ENCODE measurements around the gene TMEM175.
A peak's percentile ranks its signal among the peaks of the same experiment; 100 is the strongest.
"Not testable (repeated sequence)": the region's sequence is repeated elsewhere in the genome, so short reads cannot be mapped to it uniquely, and the experiment has no call there.

The TMEM175 gene

GRCh38 chr4:970854-971520, 38.7 kb downstream of the TMEM175 start:
- DNase-seq (ENCODE audit: low read depth in 2 of 2) = no peak

DNA sequence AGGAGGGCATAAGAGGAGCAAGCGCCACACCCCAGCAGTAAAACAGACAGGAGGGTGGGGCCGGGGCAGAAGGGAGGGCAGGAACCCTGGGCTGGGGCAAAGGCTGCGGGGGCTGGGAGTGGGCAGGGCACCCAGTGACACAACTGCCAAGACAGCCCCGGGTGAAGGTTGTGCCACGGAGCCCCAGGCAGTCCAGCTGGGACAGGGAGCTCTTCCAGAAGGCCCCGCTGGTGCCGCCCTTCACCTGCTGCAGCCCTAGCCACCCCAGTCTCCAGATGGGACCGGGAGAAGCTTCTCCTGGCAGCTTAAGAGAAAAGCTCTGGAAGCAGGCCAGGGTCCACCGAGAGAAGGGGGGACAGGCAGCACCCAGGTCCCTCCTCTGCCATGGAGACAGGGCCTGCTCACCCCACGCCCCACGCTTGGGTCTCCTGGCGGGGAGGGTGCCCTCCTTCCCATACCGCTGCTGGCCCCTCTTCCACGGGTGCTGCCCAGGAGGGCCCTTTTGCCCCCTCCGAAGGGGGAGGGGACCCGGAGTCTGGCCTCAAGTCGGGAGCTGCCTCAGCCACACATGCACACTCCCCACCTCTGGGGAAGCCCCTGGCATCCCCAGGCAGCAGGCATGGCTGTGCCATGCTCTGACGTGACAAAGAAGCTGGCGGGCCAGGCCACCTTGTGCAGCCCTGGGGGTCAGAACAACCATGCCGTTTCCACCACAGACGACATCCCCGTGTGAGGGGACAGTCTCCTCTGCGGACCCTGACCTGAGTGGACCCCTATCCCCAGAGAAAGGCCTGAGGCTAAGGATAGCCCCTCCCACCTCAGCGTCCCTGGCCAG, 39.6 kb downstream of the TMEM175 start:
- DNase-seq (ENCODE audit: low read depth in 2 of 2) = no peak

DNA sequence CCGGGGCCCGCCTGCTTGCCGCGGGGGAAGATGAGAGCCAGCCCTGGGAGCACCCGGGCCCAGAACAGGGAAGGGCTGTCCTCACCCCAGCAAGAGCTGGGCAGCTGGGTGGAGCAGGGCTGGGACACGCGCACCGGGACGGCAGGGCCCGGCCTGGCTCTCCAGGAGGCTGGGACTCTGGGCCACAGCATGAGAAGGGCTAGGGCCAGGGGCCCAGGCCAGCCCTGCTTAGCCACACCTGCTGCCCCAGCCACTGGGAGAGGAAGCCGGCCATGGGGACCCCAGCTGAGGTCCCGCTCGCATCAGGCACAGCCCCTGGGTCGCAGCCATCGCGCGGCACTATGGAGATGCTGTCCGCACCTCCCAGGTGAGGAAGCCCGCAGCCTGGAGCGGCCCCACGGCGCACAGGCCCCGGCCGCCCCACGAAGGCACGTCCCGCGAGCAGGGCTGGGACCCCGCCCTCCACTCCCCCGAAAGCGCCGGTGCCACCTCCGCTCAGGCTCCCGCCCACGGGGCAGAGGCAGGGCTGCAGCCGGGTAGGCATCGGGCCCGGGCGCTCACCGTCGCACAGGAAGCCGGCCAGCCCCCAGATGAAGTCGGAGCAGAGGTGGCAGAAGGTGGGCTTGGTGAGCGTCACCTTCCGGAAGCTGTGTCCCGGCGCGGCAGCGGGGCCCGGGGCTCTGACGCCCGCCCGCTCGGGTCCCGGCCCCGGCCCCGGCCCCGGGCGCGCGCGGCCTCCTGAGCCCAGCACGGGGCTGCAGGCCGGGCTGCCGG, 40.6 kb downstream of the TMEM175 start:
- DNase-seq (ENCODE audit: low read depth in 2 of 2) = no peak

- peak; percentile 48 to 65 for DNase-seq (ENCODE audit: low read depth in 2 of 2)
Observed at GRCh38 chr4:973431-974397, 41.5 kb downstream of the TMEM175 start, which contains the start of gene DGKQ. DGKQ (minus strand) TSS chr4:973569; CDS start chr4:973482, 87 bp downstream.

DNA sequence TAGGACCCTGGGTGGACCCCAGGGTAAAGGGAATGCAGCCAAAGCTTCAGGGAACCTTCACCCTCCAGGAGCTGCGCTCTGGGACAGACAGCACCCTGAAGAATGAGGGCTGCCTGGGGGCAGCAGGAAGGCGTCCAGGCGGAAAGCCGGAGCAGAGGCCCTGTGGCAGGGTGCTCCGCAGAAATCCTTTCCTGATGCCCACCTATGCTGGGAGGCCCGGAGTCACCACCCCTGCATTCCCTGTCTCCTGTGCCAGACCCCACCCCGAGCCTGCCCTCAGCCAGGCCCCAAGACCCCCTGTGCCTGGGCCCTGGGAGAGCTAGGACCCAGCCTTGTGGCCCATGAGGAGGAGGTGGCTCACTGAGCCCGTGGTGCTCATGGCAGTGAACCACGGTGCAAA, 42.4 kb downstream of the TMEM175 start:
- no peak for DNase-seq (ENCODE audit: low read depth in 2 of 2)

- DNase-seq (ENCODE audit: low read depth in 2 of 2) = not testable (repeated sequence)
Observed at GRCh38 chr4:976016-976415, 43.8 kb downstream of the TMEM175 start.

DNA sequence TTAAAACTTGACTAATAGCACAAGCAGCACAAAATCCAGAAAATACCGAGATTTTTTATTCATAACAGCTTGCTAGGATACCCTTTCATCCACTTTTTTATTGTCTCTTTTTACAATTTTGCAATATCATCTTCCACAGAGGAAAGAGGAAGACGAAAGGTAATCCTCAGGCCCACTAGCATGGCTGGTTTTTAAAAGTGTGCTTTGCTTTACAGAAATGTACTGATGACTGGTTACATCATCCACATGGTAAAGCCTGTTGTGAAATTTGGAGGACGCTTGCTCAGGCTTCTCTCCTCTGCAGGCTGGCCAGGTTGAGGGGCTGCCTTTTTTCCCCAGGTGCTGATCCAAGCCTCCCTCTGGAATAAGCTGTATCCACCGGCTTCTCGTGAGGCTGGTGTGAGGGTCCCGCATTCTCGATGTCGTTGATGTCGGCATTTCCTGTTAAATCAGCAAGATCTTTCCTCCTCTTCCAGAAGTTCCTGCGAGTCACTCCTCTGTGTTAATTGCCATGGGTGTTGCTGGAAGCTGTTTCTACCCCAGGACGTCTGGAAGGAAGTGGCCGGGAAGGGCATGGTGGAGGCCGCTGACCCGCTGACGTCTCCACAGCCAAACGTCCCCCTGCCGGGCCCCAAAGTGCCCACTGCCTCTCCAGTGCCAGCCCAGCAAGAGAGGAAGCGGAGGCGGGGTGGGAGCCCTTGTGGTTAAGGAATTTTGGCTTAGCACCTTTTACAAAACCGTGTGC, 46.9 kb downstream of the TMEM175 start:
- DNase-seq (ENCODE audit: low read depth in 2 of 2) = peak; percentile 10 to 13

- no peak for DNase-seq (ENCODE audit: low read depth in 2 of 2)
Observed at GRCh38 chr4:982291-982690, 50.0 kb downstream of the TMEM175 start.

GRCh38 chr4:982814-983213, 50.6 kb downstream of the TMEM175 start:
- DNase-seq (ENCODE audit: low read depth in 2 of 2) = no peak

GRCh38 chr4:984336-985054, 52.2 kb downstream of the TMEM175 start:
- no peak for DNase-seq (ENCODE audit: low read depth in 2 of 2)

DNA sequence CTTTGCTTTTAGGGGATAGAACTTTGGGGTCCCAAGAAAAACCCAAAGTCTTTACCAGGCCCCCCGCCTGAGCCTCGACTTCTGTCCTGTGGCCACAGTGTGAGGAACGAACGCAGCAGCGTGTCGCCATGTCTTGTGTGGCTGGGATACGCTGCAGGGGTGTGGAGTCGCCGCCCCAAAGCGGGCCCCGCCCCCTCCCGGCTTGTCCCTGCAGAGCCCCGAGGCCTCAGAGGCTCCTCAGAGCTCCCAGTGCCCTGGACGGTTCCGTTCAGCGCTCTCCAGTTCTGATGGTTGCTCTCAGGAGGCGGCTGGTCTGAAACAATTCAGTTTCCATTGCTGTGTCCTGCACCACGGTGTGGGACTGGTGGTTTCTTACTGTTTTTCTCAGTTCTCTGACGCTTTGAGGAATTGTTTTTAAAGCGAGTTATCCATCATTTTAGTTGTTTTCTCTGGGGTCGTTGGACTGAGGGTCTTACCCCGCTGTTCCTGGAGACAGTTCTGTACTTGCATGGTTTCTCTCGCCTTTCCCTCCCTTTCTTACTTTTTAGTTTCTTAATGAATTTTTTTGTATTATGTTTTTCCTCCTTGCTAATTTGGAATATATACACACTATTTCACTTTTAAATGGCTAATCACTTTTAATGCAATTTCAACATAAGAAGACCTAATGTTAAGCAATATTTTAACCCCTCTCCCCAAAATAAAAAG, 53.0 kb downstream of the TMEM175 start:
- no peak for DNase-seq (ENCODE audit: low read depth in 2 of 2)

GRCh38 chr4:986428-986878, 54.2 kb downstream of the TMEM175 start:
- DNase-seq (ENCODE audit: low read depth in 2 of 2) = no peak

GRCh38 chr4:986879-987623, 54.8 kb downstream of the TMEM175 start, which contains the start of gene IDUA:
IDUA (plus strand) TSS chr4:987044; CDS start chr4:987085, 41 bp downstream.
- peak in 1 of 2 experiments; percentile 18 for DNase-seq (ENCODE audit: low read depth in 2 of 2)

DNA sequence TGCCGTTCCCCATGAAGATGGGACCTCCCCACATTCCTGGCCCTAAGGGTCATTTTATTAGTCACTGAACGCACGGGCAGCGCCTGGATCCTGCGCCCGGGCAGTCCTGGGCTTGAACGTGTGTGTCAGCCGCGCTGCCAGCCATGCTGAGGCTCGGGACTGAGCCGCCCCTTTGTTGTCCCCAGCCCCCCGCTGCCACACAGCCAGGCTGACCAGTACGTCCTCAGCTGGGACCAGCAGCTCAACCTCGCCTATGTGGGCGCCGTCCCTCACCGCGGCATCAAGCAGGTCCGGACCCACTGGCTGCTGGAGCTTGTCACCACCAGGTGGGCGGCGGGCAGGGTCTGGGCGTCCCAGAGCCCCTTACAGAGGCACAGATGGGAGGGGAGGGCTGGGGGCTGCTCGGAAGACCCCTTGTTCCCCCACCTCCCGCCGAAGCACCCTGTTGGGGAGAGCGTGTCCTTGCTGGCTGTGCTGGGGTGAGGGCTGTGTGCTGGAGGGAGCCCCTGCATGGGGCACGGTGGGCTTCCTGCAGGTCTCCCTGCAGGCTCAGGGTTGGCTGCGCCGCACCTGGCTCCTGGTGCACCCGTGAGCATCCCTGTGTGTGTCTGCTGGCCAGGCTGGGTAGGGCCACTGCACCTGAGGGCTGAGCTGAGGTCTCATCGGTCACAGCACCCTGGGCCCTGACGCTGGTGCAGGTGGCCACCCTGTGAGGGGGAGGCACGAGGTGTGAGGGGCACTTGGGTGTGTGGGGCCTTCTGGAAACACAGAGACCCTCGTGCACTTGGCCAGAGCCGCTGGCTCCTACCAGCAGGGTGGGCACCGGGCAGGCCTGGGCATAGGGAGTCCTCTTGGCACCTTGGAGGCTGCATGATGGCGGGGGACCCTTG, 55.6 kb downstream of the TMEM175 start:
- no peak for DNase-seq (ENCODE audit: low read depth in 2 of 2)

DNA sequence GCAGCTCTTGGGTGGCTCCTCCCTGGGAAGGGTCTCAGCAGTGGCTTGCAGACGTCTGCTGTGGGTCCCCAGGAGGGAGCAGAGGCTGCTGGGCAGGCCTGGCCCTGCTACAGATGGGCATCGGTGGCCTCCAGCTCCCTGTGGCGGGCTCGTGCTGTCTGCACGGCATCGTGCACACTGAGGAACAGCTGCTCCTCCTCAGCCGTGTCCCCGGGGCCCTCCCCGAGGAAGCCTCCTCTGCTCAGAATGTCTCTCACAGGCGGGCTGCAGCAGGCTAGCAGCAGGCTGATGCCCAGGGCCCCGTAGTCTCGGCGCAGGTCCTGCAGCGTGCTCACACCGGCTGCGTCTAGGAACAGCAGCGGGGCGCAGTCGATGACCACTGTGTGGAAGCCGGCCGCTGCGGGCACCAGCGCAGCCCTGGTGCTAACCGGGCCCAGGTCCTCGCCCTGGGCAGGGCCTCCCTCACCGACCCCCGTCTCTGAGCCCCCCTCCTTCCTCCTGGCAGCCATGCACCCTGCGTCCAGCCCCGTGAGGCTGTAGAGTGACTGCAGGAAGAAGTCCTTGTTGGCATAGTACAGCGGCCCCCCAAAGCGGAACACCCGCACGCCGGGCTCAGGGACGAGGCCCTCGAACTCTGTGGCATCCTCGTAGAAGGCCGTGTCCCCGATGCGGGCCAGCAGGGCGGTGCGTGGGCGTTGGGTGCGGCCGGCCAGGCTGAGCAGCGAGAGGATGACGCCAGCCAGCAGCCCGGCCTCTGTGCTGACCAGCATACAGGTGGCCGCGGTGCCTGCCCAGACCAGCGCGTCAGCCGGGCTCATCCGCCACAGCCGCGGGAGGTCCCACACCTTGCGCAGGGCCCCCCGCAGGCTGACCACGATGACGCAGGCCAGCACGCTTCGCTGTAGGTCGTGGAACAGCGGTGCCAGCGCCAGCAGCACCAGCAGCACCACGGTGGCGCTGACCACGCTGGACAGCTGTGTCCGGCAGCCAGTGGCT, 56.8 kb downstream of the TMEM175 start:
- no peak for DNase-seq (ENCODE audit: low read depth in 2 of 2)

Data from fibroblast of skin of left biceps (primary cell).